ENCODE data around the gene TBX6.
A peak's percentile ranks its signal among the peaks of the same experiment; 100 is the strongest.

The TBX6 gene

GRCh38 chr16:30088237-30088831 is 3.4 kb downstream of the TBX6 start:
- no peak for TF ChIP-seq ZNF274 (IDR thresholded peaks at IDR 0.05; ENCODE audit: low read depth, low read length)
- no peak for TF ChIP-seq SUZ12 (IDR thresholded peaks at IDR 0.05; ENCODE audit: extremely low read depth, insufficient read depth, insufficient read length)
- no peak for TF ChIP-seq YY1 (IDR thresholded peaks at IDR 0.05; ENCODE audit: insufficient read depth, insufficient read length)
- no peaks in the 10 kb centered on the region for H3K27me3 ChIP-seq (ENCODE audit: insufficient read depth, insufficient read length)
- H3K9me3 ChIP-seq (ENCODE audit: insufficient read depth, low read length), result no peaks in the 10 kb centered on the region
- H3K9ac ChIP-seq (ENCODE audit: insufficient read length, low read depth), result peak overlapping the region; percentile 13
- no peak overlapping the region for H3K4me3 ChIP-seq (ENCODE audit: insufficient read length, low read depth)
- DNase-seq (ENCODE audit: low read depth, low spot score), result no peak
- H3K36me3 ChIP-seq (ENCODE audit: insufficient read depth, insufficient read length, low read length), result peaks cover 41% of the 10 kb centered on the region
- peaks cover 19% of the 10 kb centered on the region for H3K4me1 ChIP-seq (ENCODE audit: insufficient read depth, insufficient read length)

GRCh38 chr16:30087181-30087898 is 4.4 kb downstream of the TBX6 start:
- Histone ChIP-seq H3K27me3 (ENCODE audit: insufficient read depth, insufficient read length) (no peaks in the 10 kb centered on the region), H3K4me1 (ENCODE audit: insufficient read depth, insufficient read length) (peaks cover 22% of the 10 kb centered on the region), H3K9ac (ENCODE audit: insufficient read length, low read depth) (no peak overlapping the region), H3K9me3 (ENCODE audit: insufficient read depth, low read length) (no peaks in the 10 kb centered on the region), H3K4me3 (ENCODE audit: insufficient read length, low read depth) (no peak overlapping the region), H3K36me3 (ENCODE audit: insufficient read depth, insufficient read length, low read length) (peaks cover 51% of the 10 kb centered on the region)
- DNase-seq (ENCODE audit: low read depth, low spot score), result no peak
- no peak for TF ChIP-seq ZNF274 (IDR thresholded peaks at IDR 0.05; ENCODE audit: low read depth, low read length)
- no peak for TF ChIP-seq SUZ12 (IDR thresholded peaks at IDR 0.05; ENCODE audit: extremely low read depth, insufficient read depth, insufficient read length)
- TF ChIP-seq YY1 (IDR thresholded peaks at IDR 0.05; ENCODE audit: insufficient read depth, insufficient read length), result no peak

- TF ChIP-seq ZNF274 (IDR thresholded peaks at IDR 0.05; ENCODE audit: low read depth, low read length) (no peak), SUZ12 (IDR thresholded peaks at IDR 0.05; ENCODE audit: extremely low read depth, insufficient read depth, insufficient read length) (no peak), YY1 (IDR thresholded peaks at IDR 0.05; ENCODE audit: insufficient read depth, insufficient read length) (no peak)
- Histone ChIP-seq H3K36me3 (ENCODE audit: insufficient read depth, insufficient read length, low read length) (peaks cover 57% of the 10 kb centered on the region), H3K27me3 (ENCODE audit: insufficient read depth, insufficient read length) (no peaks in the 10 kb centered on the region), H3K9me3 (ENCODE audit: insufficient read depth, low read length) (no peaks in the 10 kb centered on the region), H3K9ac (ENCODE audit: insufficient read length, low read depth) (no peak overlapping the region), H3K4me1 (ENCODE audit: insufficient read depth, insufficient read length) (peaks cover 19% of the 10 kb centered on the region), H3K4me3 (ENCODE audit: insufficient read length, low read depth) (no peak overlapping the region)
- DNase-seq (ENCODE audit: low read depth, low spot score), result no peak
Observed at GRCh38 chr16:30086291-30087140, 5.2 kb downstream of the TBX6 start.

GRCh38 chr16:30085820-30086219 is 5.9 kb downstream of the TBX6 start:
- no peak for DNase-seq (ENCODE audit: low read depth, low spot score)
- Histone ChIP-seq H3K27me3 (ENCODE audit: insufficient read depth, insufficient read length) (no peaks in the 10 kb centered on the region), H3K4me3 (ENCODE audit: insufficient read length, low read depth) (no peak overlapping the region), H3K36me3 (ENCODE audit: insufficient read depth, insufficient read length, low read length) (peaks cover 63% of the 10 kb centered on the region), H3K9me3 (ENCODE audit: insufficient read depth, low read length) (no peaks in the 10 kb centered on the region), H3K9ac (ENCODE audit: insufficient read length, low read depth) (peak overlapping the region; percentile 50), H3K4me1 (ENCODE audit: insufficient read depth, insufficient read length) (peaks cover 16% of the 10 kb centered on the region)
- TF ChIP-seq YY1 (IDR thresholded peaks at IDR 0.05; ENCODE audit: insufficient read depth, insufficient read length), result no peak
- no peak for TF ChIP-seq ZNF274 (IDR thresholded peaks at IDR 0.05; ENCODE audit: low read depth, low read length)
- TF ChIP-seq SUZ12 (IDR thresholded peaks at IDR 0.05; ENCODE audit: extremely low read depth, insufficient read depth, insufficient read length), result no peak

- no peaks in the 10 kb centered on the region for H3K9me3 ChIP-seq (ENCODE audit: insufficient read depth, low read length)
- no peak for DNase-seq (ENCODE audit: low read depth, low spot score)
- no peaks in the 10 kb centered on the region for H3K27me3 ChIP-seq (ENCODE audit: insufficient read depth, insufficient read length)
- peaks cover 68% of the 10 kb centered on the region for H3K36me3 ChIP-seq (ENCODE audit: insufficient read depth, insufficient read length, low read length)
- TF ChIP-seq ZNF274 (IDR thresholded peaks at IDR 0.05; ENCODE audit: low read depth, low read length) (no peak), YY1 (IDR thresholded peaks at IDR 0.05; ENCODE audit: insufficient read depth, insufficient read length) (no peak), SUZ12 (IDR thresholded peaks at IDR 0.05; ENCODE audit: extremely low read depth, insufficient read depth, insufficient read length) (no peak)
- peaks cover 11% of the 10 kb centered on the region for H3K4me1 ChIP-seq (ENCODE audit: insufficient read depth, insufficient read length)
- H3K9ac ChIP-seq (ENCODE audit: insufficient read length, low read depth), result peak overlapping the region; percentile 50
- no peak overlapping the region for H3K4me3 ChIP-seq (ENCODE audit: insufficient read length, low read depth)
Observed at GRCh38 chr16:30085247-30085646, 6.5 kb downstream of the TBX6 start.

- H3K36me3 ChIP-seq (ENCODE audit: insufficient read depth, insufficient read length, low read length), result peaks cover 72% of the 10 kb centered on the region
- no peak overlapping the region for H3K9ac ChIP-seq (ENCODE audit: insufficient read length, low read depth)
- DNase-seq (ENCODE audit: low read depth, low spot score), result no peak
- H3K4me1 ChIP-seq (ENCODE audit: insufficient read depth, insufficient read length), result peaks cover 10% of the 10 kb centered on the region
- H3K9me3 ChIP-seq (ENCODE audit: insufficient read depth, low read length), result no peaks in the 10 kb centered on the region
- no peak overlapping the region for H3K4me3 ChIP-seq (ENCODE audit: insufficient read length, low read depth)
- H3K27me3 ChIP-seq (ENCODE audit: insufficient read depth, insufficient read length), result no peaks in the 10 kb centered on the region
- TF ChIP-seq YY1 (IDR thresholded peaks at IDR 0.05; ENCODE audit: insufficient read depth, insufficient read length) (no peak), ZNF274 (IDR thresholded peaks at IDR 0.05; ENCODE audit: low read depth, low read length) (no peak), SUZ12 (IDR thresholded peaks at IDR 0.05; ENCODE audit: extremely low read depth, insufficient read depth, insufficient read length) (no peak)
Observed at GRCh38 chr16:30084816-30085159, 6.9 kb downstream of the TBX6 start.
